ENCODE results near the gene PGM5. TPM values are rescaled to one million over a fixed set of nuclear protein-coding genes. Genes with fewer than 3 reads are reported as not detected.

Gene PGM5
- total and polyA plus RNA-seq, 2 donors (not counting 3 experiments of a cell fraction or from before 2014, with no cell fraction given) = 0.14 to 1.9 TPM

DNA sequence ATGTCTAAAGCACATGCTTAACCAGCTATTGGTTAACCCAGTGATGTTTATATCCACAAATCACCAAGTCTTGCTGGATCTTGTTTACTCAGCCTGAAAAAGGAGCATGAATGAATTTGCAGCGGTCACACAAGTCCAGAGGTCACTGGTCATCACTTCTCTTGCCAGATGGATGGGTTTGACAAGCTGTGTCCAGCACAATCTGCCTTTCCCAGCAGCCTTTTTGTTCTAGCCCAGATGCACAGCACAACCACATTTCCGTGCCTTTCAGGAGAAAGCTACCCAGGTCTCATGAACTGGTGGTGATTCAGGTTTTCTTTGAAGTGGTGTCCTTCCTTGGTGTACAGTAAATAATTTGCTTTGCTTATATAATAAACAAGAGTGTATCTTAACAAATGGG, 152.1 kb downstream of the PGM5 start:
- no TSS peak for BruUV-seq (replicated peaks)
- Histone ChIP-seq H4K20me1 (replicated peaks; ENCODE audit: control insufficient read depth, extremely low read depth, insufficient read depth, low read length) (no peaks in the 10 kb centered on the region), H3K4me1 (ENCODE audit: control insufficient read depth, extremely low read depth, insufficient read depth, low read length) (no peaks in the 10 kb centered on the region), H3K27ac (ENCODE audit: insufficient read depth, low read depth, low read length) (no peak overlapping the region), H3K27me3 (ENCODE audit: control insufficient read depth in 2 of 2, insufficient read depth in 2 of 2, low read length in 2 of 2) (no peaks in the 10 kb centered on the region), H3K9me1 (replicated peaks; ENCODE audit: control insufficient read depth, extremely low read depth, insufficient read depth, low read length) (no peaks in the 10 kb centered on the region), H3K4me3 (replicated peaks in 1 of 3; ENCODE audit: insufficient read depth in 1 of 3, low read depth in 1 of 3, low read length in 3 of 3) (no peak overlapping the region), H3K9me3 (replicated peaks; ENCODE audit: control insufficient read depth, insufficient read depth, low read length) (no peaks in the 10 kb centered on the region), H3K36me3 (ENCODE audit: control insufficient read depth in 2 of 2, extremely low read depth in 1 of 2, insufficient read depth in 2 of 2, low read length in 2 of 2) (no peaks in the 10 kb centered on the region), H3K4me2 (ENCODE audit: insufficient read depth, low read length) (no peak overlapping the region), H2AFZ (ENCODE audit: low read depth, low read length) (no peak overlapping the region), H3K79me2 (ENCODE audit: control insufficient read depth, insufficient read depth, low read length) (no peaks in the 10 kb centered on the region), H3K9ac (replicated peaks; ENCODE audit: extremely low read depth, insufficient read depth, low read length) (no peak overlapping the region)
- intact Hi-C loops (cut with micrococcal nuclease) (loop anchor here (5.0 kb wide), 1 partner anchor 156 kb away; no protein-coding TSS in a partner anchor), dilution Hi-C loops (cut with MboI; ENCODE audit: extremely low pct_ligation_motif_present, low sequenced_read_pairs) (no loop called here)
- no peak for DNase-seq (ENCODE audit: low read depth, low spot score)
- no peak for FAIRE-seq
- TF ChIP-seq FOS (IDR thresholded peaks at IDR 0.05; ENCODE audit: borderline replicate concordance, insufficient read depth, low read length) = no peak
- ChIA-PET POLR2A (no interaction called here), CTCF (interaction anchor here (0.7 to 1.4 kb wide), 5 partner anchors 10 to 491 kb away, joined by 3 to 5 read pairs (median 3); no protein-coding TSS in a partner anchor)

DNA sequence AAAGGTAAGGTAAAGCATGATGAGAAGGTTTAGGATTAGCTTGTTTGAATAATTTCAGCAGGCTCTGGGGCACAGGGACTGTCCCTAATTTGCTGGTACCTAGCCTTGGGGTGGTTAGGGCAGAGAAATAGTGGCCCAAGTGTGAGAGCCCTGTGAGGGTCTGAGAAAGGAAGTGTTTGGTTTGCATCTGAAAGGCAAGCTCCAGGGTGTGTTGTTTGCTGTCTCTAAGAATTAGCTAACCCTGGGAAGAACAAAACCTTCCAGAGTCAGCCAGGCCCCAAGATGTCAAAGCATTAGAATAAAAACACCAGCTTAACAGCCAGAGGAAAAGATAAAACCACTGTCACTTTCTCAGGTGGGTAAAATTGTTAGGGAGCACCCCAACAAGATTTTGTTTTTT, 153.3 kb downstream of the PGM5 start:
- no TSS peak for BruUV-seq (replicated peaks)
- POLR2A ChIA-PET = no interaction called here

More for the DNA sequence above, 153.3 kb downstream of the PGM5 start:
- intact Hi-C loops (cut with micrococcal nuclease) (loop anchor here (5.0 kb wide), 1 partner anchor 157 kb away; no protein-coding TSS in a partner anchor), dilution Hi-C loops (cut with MboI; ENCODE audit: extremely low pct_ligation_motif_present, low sequenced_read_pairs) (no loop called here)
- Histone ChIP-seq H3K9me1 (replicated peaks; ENCODE audit: control insufficient read depth, extremely low read depth, insufficient read depth, low read length) (no peaks in the 10 kb centered on the region), H3K4me1 (ENCODE audit: control insufficient read depth, extremely low read depth, insufficient read depth, low read length) (no peaks in the 10 kb centered on the region), H3K4me2 (ENCODE audit: insufficient read depth, low read length) (no peak overlapping the region), H2AFZ (ENCODE audit: low read depth, low read length) (no peak overlapping the region), H3K4me3 (replicated peaks in 1 of 3; ENCODE audit: insufficient read depth in 1 of 3, low read depth in 1 of 3, low read length in 3 of 3) (no peak overlapping the region), H3K9me3 (replicated peaks; ENCODE audit: control insufficient read depth, insufficient read depth, low read length) (no peaks in the 10 kb centered on the region), H4K20me1 (replicated peaks; ENCODE audit: control insufficient read depth, extremely low read depth, insufficient read depth, low read length) (no peaks in the 10 kb centered on the region), H3K79me2 (ENCODE audit: control insufficient read depth, insufficient read depth, low read length) (no peaks in the 10 kb centered on the region), H3K36me3 (ENCODE audit: control insufficient read depth in 2 of 2, extremely low read depth in 1 of 2, insufficient read depth in 2 of 2, low read length in 2 of 2) (no peaks in the 10 kb centered on the region), H3K9ac (replicated peaks; ENCODE audit: extremely low read depth, insufficient read depth, low read length) (no peak overlapping the region), H3K27me3 (ENCODE audit: control insufficient read depth in 2 of 2, insufficient read depth in 2 of 2, low read length in 2 of 2) (no peaks in the 10 kb centered on the region), H3K27ac (ENCODE audit: insufficient read depth, low read depth, low read length) (no peak overlapping the region)
- DNase-seq (ENCODE audit: low read depth, low spot score) (no peak), FAIRE-seq (no peak)
- TF ChIP-seq JUN (IDR thresholded peaks at IDR 0.05; ENCODE audit: borderline replicate concordance, insufficient read depth, insufficient read length, low read depth) (no peak), EZH2 (IDR thresholded peaks at IDR 0.05; ENCODE audit: borderline replicate concordance, low read depth, low read length, severe bottlenecking) (no peak), GATA2 (IDR thresholded peaks at IDR 0.05; ENCODE audit: insufficient read depth, insufficient read length, low read depth, low read length) (no peak), POLR2A (IDR thresholded peaks at IDR 0.05; ENCODE audit: low read depth, low read length) (no peak), MYC (IDR thresholded peaks at IDR 0.05; ENCODE audit: low read depth, low read length) (no peak), POLR2AphosphoS5 (IDR thresholded peaks at IDR 0.05; ENCODE audit: insufficient read depth, low read depth, low read length) (no peak), FOS (IDR thresholded peaks at IDR 0.05; ENCODE audit: borderline replicate concordance, insufficient read depth, low read length) (no peak)
- TF ChIP-seq, protein P1, sequence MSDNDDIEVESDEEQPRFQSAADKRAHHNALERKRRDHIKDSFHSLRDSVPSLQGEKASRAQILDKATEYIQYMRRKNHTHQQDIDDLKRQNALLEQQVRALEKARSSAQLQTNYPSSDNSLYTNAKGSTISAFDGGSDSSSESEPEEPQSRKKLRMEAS (IDR thresholded peaks at IDR 0.05; ENCODE audit: insufficient read depth, insufficient read length) = no peak
- TF ChIP-seq, protein P2, sequence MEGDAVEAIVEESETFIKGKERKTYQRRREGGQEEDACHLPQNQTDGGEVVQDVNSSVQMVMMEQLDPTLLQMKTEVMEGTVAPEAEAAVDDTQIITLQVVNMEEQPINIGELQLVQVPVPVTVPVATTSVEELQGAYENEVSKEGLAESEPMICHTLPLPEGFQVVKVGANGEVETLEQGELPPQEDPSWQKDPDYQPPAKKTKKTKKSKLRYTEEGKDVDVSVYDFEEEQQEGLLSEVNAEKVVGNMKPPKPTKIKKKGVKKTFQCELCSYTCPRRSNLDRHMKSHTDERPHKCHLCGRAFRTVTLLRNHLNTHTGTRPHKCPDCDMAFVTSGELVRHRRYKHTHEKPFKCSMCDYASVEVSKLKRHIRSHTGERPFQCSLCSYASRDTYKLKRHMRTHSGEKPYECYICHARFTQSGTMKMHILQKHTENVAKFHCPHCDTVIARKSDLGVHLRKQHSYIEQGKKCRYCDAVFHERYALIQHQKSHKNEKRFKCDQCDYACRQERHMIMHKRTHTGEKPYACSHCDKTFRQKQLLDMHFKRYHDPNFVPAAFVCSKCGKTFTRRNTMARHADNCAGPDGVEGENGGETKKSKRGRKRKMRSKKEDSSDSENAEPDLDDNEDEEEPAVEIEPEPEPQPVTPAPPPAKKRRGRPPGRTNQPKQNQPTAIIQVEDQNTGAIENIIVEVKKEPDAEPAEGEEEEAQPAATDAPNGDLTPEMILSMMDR (IDR thresholded peaks at IDR 0.05; ENCODE audit: extremely low read depth in 1 of 2, insufficient read depth in 1 of 2, low read depth in 1 of 2, low read length in 2 of 2) = no peak
- CTCF ChIA-PET = no interaction called here
